Loucy (cell line): ENCODE measurements around the gene UTP11.

Experiments
- CTCF ChIP-seq: fragments of 200-600 bp; sonication (generic); conservative IDR thresholded peaks from 2 replicates; pipeline ENCODE4 v1.5.1; 2014; ENCODE audit warnings: mild to moderate bottlenecking, antibody characterized with exemption, low read length
- EZH2phosphoT487 ChIP-seq: fragments of 200-600 bp; IDR thresholded peaks from 2 replicates; pipeline ENCODE4 v1.6.1; 2018; ENCODE audit warnings: antibody characterized with exemption, mild to moderate bottlenecking, moderate library complexity, borderline replicate concordance

- TF ChIP-seq CTCF (no peak), EZH2phosphoT487 (no peak)
These were observed 19.0 kb downstream of the UTP11 start for GRCh38 chr1:38031513-38031866.
